ENCODE data around the gene WDFY2.
A peak's percentile ranks its signal among the peaks of the same experiment; 100 is the strongest.

WDFY2 gene

GRCh38 chr13:51786425-51787265 lies 202.4 kb downstream of the WDFY2 start:
- no peak for DNase-seq (ENCODE audit: low read depth, low spot score)
- in situ Hi-C loops (cut with HindIII; ENCODE audit: low sequenced_read_pairs) = no loop called here
- no peak overlapping the region for H3K4me3 ChIP-seq (ENCODE audit: low read depth, low read length)
- TF ChIP-seq CTCF (IDR thresholded peaks at IDR 0.05; ENCODE audit: low read depth, low read length) = no peak

- in situ Hi-C loops (cut with HindIII; ENCODE audit: low sequenced_read_pairs) = no loop called here
- TF ChIP-seq CTCF (IDR thresholded peaks at IDR 0.05; ENCODE audit: low read depth, low read length) = no peak
- peak; percentile 87 for DNase-seq (ENCODE audit: low read depth, low spot score)
- H3K4me3 ChIP-seq (ENCODE audit: low read depth, low read length) = no peak overlapping the region
These were observed 209.5 kb downstream of the WDFY2 start for GRCh38 chr13:51793570-51794271.

GRCh38 chr13:51794964-51795363 lies 210.7 kb downstream of the WDFY2 start:
- in situ Hi-C loops (cut with HindIII; ENCODE audit: low sequenced_read_pairs) = no loop called here
- TF ChIP-seq CTCF (IDR thresholded peaks at IDR 0.05; ENCODE audit: low read depth, low read length) = no peak
- no peak for DNase-seq (ENCODE audit: low read depth, low spot score)
- H3K4me3 ChIP-seq (ENCODE audit: low read depth, low read length) = no peak overlapping the region

GRCh38 chr13:51795419-51795818 lies 211.2 kb downstream of the WDFY2 start:
- DNase-seq (ENCODE audit: low read depth, low spot score) = no peak
- no peak for TF ChIP-seq CTCF (IDR thresholded peaks at IDR 0.05; ENCODE audit: low read depth, low read length)
- in situ Hi-C loops (cut with HindIII; ENCODE audit: low sequenced_read_pairs) = no loop called here
- no peak overlapping the region for H3K4me3 ChIP-seq (ENCODE audit: low read depth, low read length)

- H3K4me3 ChIP-seq (ENCODE audit: low read depth, low read length) = no peak overlapping the region
- no peak for TF ChIP-seq CTCF (IDR thresholded peaks at IDR 0.05; ENCODE audit: low read depth, low read length)
- DNase-seq (ENCODE audit: low read depth, low spot score) = no peak
- in situ Hi-C loops (cut with HindIII; ENCODE audit: low sequenced_read_pairs) = no loop called here
These were observed 212.3 kb downstream of the WDFY2 start for GRCh38 chr13:51796546-51796945.

- in situ Hi-C loops (cut with HindIII; ENCODE audit: low sequenced_read_pairs) = no loop called here
- DNase-seq (ENCODE audit: low read depth, low spot score) = peak; percentile 69
- no peak overlapping the region for H3K4me3 ChIP-seq (ENCODE audit: low read depth, low read length)
- TF ChIP-seq CTCF (IDR thresholded peaks at IDR 0.05; ENCODE audit: low read depth, low read length) = peak; percentile 42
These were observed 213.6 kb downstream of the WDFY2 start for GRCh38 chr13:51797664-51798488.
